ENCODE data around the gene ATF7IP2.
"Not testable (repeated sequence)": the region's sequence is repeated elsewhere in the genome, so short reads cannot be mapped to it uniquely, and the experiment has no call there.

Gene ATF7IP2

DNA sequence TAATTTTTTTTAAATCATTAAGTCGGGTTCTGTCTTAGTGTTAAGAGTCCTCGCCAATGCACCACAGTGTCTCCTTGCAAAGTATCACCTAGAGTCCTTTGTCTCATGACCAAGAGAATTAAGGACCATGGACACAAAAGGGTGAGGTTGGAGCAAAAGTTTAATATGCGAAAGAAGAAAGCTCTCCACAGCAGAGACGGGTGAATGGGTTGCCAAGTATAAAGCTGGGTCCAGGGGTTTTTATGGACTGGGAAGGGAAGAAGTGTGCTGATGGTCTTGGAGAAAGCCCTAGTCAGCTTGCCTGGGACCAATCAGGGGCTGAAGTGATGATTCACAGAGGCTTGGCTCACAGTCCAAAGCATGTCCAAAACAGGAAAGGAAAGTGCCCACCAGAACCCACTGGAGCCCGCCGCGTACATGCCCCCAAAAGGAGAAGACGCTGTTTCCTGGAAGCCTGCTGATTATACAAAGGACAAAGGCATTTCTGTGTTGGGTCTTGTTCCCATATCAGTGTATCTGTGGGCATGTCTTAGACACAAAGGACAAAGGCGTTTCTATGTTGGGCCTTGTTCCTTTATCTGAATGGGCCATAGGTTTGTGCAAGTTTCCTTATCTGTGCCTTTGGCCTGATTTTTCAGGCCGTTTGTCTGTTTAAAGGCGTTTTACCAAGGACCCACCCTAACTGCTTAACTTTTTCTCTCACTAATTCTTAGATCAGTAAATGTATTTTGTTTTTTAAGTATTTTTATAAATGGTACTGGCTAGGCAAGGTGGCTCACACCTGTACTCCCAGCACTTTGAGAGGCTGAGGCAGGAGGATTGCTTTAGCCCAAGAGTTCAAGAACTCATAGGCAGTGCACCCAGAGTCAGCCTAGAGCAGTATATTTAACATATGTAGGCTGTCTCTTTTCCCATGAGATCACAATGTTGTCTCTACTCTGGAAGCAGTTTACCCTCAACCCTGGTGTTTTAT lies 28.7 kb upstream of the ATF7IP2 start:
- no peak overlapping the region for H3K9ac ChIP-seq (ENCODE audit: low read length)
- H3K4me1 ChIP-seq (ENCODE audit: control insufficient read depth, insufficient read depth, low read length): no peaks in the 10 kb centered on the region
- no peaks in the 10 kb centered on the region for H3K9me3 ChIP-seq (ENCODE audit: control insufficient read depth, insufficient read depth, low read depth, low read length)
- H3K4me3 ChIP-seq (ENCODE audit: low read depth, low read length): no peak overlapping the region
- H3K36me3 ChIP-seq (ENCODE audit: control insufficient read depth, insufficient read depth, low read length): no peaks in the 10 kb centered on the region
- H3K27ac ChIP-seq (ENCODE audit: low read depth, low read length): no peak overlapping the region
- no peaks in the 10 kb centered on the region for H3K27me3 ChIP-seq (ENCODE audit: control insufficient read depth, insufficient read depth, low read length)

DNA sequence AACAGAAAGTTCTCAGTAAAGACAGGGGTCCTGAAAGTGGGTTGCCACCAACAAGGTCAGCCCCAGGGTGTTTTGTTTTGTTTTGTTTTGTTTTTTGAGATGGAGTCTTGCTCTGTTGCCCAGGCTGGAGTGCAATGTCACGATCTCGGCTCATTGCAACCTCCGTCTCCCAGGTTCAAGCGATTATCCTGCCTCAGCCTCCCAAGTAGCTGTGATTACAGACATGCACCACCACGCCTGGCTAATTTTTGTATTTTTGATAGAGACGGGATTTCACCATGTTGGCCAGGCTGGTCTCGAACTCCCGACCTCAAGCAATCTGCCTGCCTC lies 24.1 kb upstream of the ATF7IP2 start:
- not testable (repeated sequence) for H3K9ac ChIP-seq (ENCODE audit: low read length); H3K27ac ChIP-seq (ENCODE audit: low read depth, low read length)

DNA sequence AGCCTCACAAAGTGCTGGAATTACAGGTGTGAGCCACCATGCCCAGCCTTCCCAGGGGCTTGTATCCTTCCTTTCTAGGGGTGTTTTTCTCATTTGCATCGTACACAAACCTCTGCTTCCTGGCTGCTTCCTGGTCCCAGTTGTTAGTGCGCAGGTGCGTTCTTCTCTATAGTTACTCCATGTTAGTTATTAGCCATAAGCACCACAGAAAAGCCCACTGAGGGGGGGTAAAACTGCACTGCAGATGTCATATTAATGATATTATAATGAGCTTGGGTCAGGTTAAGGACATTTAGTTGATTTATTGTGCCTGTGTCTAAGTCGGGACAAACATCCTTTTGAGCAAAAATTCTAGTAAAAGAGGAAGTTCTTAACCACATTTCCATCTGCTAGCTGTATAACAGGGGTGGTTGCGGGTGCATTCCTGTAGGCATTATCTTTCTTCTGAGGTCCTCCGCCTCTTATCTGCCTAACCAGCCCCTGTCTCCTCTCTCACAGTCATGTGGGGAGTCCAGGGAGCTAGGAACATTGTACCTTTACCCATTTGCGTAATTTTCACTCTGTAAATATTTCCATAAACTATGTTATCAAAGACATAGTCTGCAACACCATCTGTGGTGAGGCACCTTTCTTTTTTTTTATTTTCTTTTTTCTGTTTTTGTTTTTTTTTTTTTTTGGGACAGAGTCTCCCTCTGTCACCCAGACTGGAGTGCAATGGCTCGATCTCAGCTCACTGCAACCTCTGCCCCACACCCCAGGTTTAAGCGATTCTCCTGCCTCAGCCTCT lies 23.6 kb upstream of the ATF7IP2 start:
- no peaks in the 10 kb centered on the region for H3K27me3 ChIP-seq (ENCODE audit: control insufficient read depth, insufficient read depth, low read length)
- H3K4me1 ChIP-seq (ENCODE audit: control insufficient read depth, insufficient read depth, low read length): no peaks in the 10 kb centered on the region
- no peak overlapping the region for H3K9ac ChIP-seq (ENCODE audit: low read length)
- no peak overlapping the region for H3K4me3 ChIP-seq (ENCODE audit: low read depth, low read length)
- no peaks in the 10 kb centered on the region for H3K36me3 ChIP-seq (ENCODE audit: control insufficient read depth, insufficient read depth, low read length)
- no peak overlapping the region for H3K27ac ChIP-seq (ENCODE audit: low read depth, low read length)
- no peaks in the 10 kb centered on the region for H3K9me3 ChIP-seq (ENCODE audit: control insufficient read depth, insufficient read depth, low read depth, low read length)

More for the DNA sequence above, 24.1 kb upstream of the ATF7IP2 start:
- H3K4me3 ChIP-seq (ENCODE audit: low read depth, low read length); H3K27me3 ChIP-seq (ENCODE audit: control insufficient read depth, insufficient read depth, low read length); H3K4me1 ChIP-seq (ENCODE audit: control insufficient read depth, insufficient read depth, low read length); H3K36me3 ChIP-seq (ENCODE audit: control insufficient read depth, insufficient read depth, low read length); H3K9me3 ChIP-seq (ENCODE audit: control insufficient read depth, insufficient read depth, low read depth, low read length): not testable (repeated sequence)

GRCh38 chr16:10362864-10363197 lies 23.0 kb upstream of the ATF7IP2 start:
- H3K4me1 ChIP-seq (ENCODE audit: control insufficient read depth, insufficient read depth, low read length); H3K9ac ChIP-seq (ENCODE audit: low read length); H3K9me3 ChIP-seq (ENCODE audit: control insufficient read depth, insufficient read depth, low read depth, low read length); H3K27me3 ChIP-seq (ENCODE audit: control insufficient read depth, insufficient read depth, low read length); H3K27ac ChIP-seq (ENCODE audit: low read depth, low read length); H3K4me3 ChIP-seq (ENCODE audit: low read depth, low read length); H3K36me3 ChIP-seq (ENCODE audit: control insufficient read depth, insufficient read depth, low read length): not testable (repeated sequence)

- not testable (repeated sequence) for H3K9me3 ChIP-seq (ENCODE audit: control insufficient read depth, insufficient read depth, low read depth, low read length); H3K27me3 ChIP-seq (ENCODE audit: control insufficient read depth, insufficient read depth, low read length); H3K9ac ChIP-seq (ENCODE audit: low read length); H3K4me3 ChIP-seq (ENCODE audit: low read depth, low read length); H3K4me1 ChIP-seq (ENCODE audit: control insufficient read depth, insufficient read depth, low read length); H3K27ac ChIP-seq (ENCODE audit: low read depth, low read length); H3K36me3 ChIP-seq (ENCODE audit: control insufficient read depth, insufficient read depth, low read length)
Measured at GRCh38 chr16:10366619-10367018, 19.2 kb upstream of the ATF7IP2 start.

GRCh38 chr16:10367616-10368188 lies 18.2 kb upstream of the ATF7IP2 start:
- H3K9me3 ChIP-seq (ENCODE audit: control insufficient read depth, insufficient read depth, low read depth, low read length): no peaks in the 10 kb centered on the region
- H3K4me1 ChIP-seq (ENCODE audit: control insufficient read depth, insufficient read depth, low read length): no peaks in the 10 kb centered on the region
- H3K4me3 ChIP-seq (ENCODE audit: low read depth, low read length): no peak overlapping the region
- no peak overlapping the region for H3K27ac ChIP-seq (ENCODE audit: low read depth, low read length)
- H3K9ac ChIP-seq (ENCODE audit: low read length): no peak overlapping the region
- no peaks in the 10 kb centered on the region for H3K27me3 ChIP-seq (ENCODE audit: control insufficient read depth, insufficient read depth, low read length)
- no peaks in the 10 kb centered on the region for H3K36me3 ChIP-seq (ENCODE audit: control insufficient read depth, insufficient read depth, low read length)

DNA sequence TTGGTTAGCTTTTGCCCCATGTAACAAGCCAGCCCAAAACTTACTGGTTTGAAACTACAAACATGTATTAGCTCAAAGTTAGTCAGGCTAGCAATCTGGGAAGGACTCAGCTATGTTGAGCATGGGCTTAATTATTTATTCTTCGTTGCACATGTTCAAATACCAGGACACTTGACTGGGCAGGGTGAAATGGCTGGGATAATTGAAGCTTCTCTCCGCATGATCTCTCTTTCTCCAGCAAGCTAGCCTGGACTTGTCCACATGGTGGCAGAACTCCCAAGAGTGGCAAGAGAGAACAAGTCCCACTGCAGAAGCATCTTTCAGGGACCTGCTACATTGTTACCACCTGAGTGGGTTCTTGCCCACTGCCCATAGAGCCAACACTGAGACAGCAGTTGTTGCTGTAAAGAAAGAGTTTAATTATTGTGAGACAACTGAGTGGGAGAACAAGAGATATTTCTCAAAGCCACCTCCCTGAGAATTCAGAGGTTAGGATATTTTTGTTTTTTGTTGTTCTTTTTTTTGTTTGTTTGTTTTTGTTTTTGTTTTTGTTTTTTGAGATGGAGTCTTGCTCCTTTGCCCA lies 16.8 kb upstream of the ATF7IP2 start:
- no peak overlapping the region for H3K4me3 ChIP-seq (ENCODE audit: low read depth, low read length)
- H3K9ac ChIP-seq (ENCODE audit: low read length): no peak overlapping the region
- no peaks in the 10 kb centered on the region for H3K4me1 ChIP-seq (ENCODE audit: control insufficient read depth, insufficient read depth, low read length)
- no peaks in the 10 kb centered on the region for H3K36me3 ChIP-seq (ENCODE audit: control insufficient read depth, insufficient read depth, low read length)
- no peaks in the 10 kb centered on the region for H3K27me3 ChIP-seq (ENCODE audit: control insufficient read depth, insufficient read depth, low read length)
- no peak overlapping the region for H3K27ac ChIP-seq (ENCODE audit: low read depth, low read length)
- H3K9me3 ChIP-seq (ENCODE audit: control insufficient read depth, insufficient read depth, low read depth, low read length): no peaks in the 10 kb centered on the region

DNA sequence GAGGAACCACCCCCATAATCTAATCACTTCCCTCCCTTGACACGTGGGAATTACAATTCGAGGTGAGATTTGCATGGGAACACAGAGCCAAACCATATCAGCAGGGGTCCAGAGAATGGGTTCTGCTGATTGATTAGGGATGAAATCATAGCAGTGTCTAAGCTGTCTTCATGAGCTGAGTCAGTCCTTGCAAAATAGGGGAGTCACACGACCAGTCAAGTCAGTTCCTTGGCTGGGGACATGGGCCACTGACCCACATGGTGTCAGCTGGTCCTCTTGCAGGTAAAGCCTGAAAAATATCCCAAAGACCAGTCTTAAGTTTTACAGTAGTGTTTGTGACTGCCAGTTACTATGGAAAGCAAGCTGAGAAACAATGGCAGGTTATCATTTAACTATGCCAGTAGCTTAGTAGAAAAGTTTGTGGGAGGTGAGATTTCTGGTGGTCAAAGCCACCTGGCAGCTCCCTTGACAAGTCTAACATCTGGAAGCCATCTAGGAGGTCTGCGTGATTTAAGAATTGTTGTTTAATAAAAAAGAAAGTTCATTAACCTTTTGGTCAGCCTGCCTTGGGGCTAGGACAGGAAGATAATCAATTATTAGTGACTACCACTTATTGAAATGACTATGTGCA lies 15.7 kb upstream of the ATF7IP2 start:
- Histone ChIP-seq H3K36me3 (ENCODE audit: control insufficient read depth, insufficient read depth, low read length) (no peaks in the 10 kb centered on the region), H3K9me3 (ENCODE audit: control insufficient read depth, insufficient read depth, low read depth, low read length) (no peaks in the 10 kb centered on the region), H3K9ac (ENCODE audit: low read length) (no peak overlapping the region), H3K27me3 (ENCODE audit: control insufficient read depth, insufficient read depth, low read length) (no peaks in the 10 kb centered on the region), H3K27ac (ENCODE audit: low read depth, low read length) (no peak overlapping the region), H3K4me1 (ENCODE audit: control insufficient read depth, insufficient read depth, low read length) (no peaks in the 10 kb centered on the region), H3K4me3 (ENCODE audit: low read depth, low read length) (no peak overlapping the region)

DNA sequence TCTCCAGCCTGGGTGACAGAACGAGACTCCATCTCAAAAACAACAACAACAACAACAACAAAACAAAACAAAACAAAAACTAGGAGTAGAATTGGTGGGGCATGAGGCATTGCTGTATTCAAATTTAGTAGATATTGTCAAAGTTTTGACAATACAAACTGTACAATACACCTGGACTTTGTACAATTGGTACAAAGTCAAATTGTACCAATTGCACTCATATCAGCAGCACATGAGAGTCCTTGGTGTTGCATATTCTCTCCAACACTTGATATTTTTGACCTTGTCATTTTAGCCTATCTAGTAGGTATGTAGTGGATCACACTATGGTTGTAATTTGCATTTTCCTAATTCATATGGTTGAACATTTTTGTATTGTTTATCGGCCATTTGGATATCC lies 14.3 kb upstream of the ATF7IP2 start:
- H3K9ac ChIP-seq (ENCODE audit: low read length): no peak overlapping the region
- no peak overlapping the region for H3K4me3 ChIP-seq (ENCODE audit: low read depth, low read length)
- H3K36me3 ChIP-seq (ENCODE audit: control insufficient read depth, insufficient read depth, low read length): no peaks in the 10 kb centered on the region
- no peaks in the 10 kb centered on the region for H3K4me1 ChIP-seq (ENCODE audit: control insufficient read depth, insufficient read depth, low read length)
- no peaks in the 10 kb centered on the region for H3K9me3 ChIP-seq (ENCODE audit: control insufficient read depth, insufficient read depth, low read depth, low read length)
- H3K27ac ChIP-seq (ENCODE audit: low read depth, low read length): no peak overlapping the region
- no peaks in the 10 kb centered on the region for H3K27me3 ChIP-seq (ENCODE audit: control insufficient read depth, insufficient read depth, low read length)

GRCh38 chr16:10373556-10373955 lies 12.3 kb upstream of the ATF7IP2 start:
- H3K36me3 ChIP-seq (ENCODE audit: control insufficient read depth, insufficient read depth, low read length): no peaks in the 10 kb centered on the region
- no peaks in the 10 kb centered on the region for H3K27me3 ChIP-seq (ENCODE audit: control insufficient read depth, insufficient read depth, low read length)
- H3K9me3 ChIP-seq (ENCODE audit: control insufficient read depth, insufficient read depth, low read depth, low read length): no peaks in the 10 kb centered on the region; the same call in 1 of the 2 replicates
- no peak overlapping the region for H3K4me3 ChIP-seq (ENCODE audit: low read depth, low read length)
- no peak overlapping the region for H3K27ac ChIP-seq (ENCODE audit: low read depth, low read length)
- H3K4me1 ChIP-seq (ENCODE audit: control insufficient read depth, insufficient read depth, low read length): no peaks in the 10 kb centered on the region
- no peak overlapping the region for H3K9ac ChIP-seq (ENCODE audit: low read length)
